HepG2 (cell line): ENCODE results near the gene ZFP64.

Experiments used
- EZH2 ChIP-seq: conservative IDR thresholded peaks from 2 replicates; pipeline ENCODE4 v1.6.1; 2012; ENCODE audit warnings: mild to moderate bottlenecking, low read depth, low read length, moderate library complexity
- POLR2A ChIP-seq, 2 experiments: IDR thresholded peaks; 2 replicates each; pipeline ENCODE4 v1.6.1; 2011; ENCODE audit warnings: low read depth in 2 of 2, low read length in 2 of 2, mild to moderate bottlenecking in 1 of 2, moderate library complexity in 1 of 2; ENCODE audit not compliant: insufficient read depth in 1 of 2
- SIN3A ChIP-seq: IDR thresholded peaks from 2 replicates; pipeline ENCODE4 v1.6.1; 2011; ENCODE audit warnings: low read depth, mild to moderate bottlenecking, control low read depth, low read length, borderline replicate concordance
- ZNF274 ChIP-seq: sonication (generic); formaldehyde crosslinking; IDR thresholded peaks from 2 replicates; pipeline ENCODE4 v1.5.1; 2020; ENCODE audit warnings: mild to moderate bottlenecking, missing genetic modification reagents
- ZNF430 ChIP-seq: sonication (generic); formaldehyde crosslinking; IDR thresholded peaks from 2 replicates; pipeline ENCODE4 v1.9.0; 2021; ENCODE audit warnings: mild to moderate bottlenecking, missing genetic modification reagents
- ZNF766 ChIP-seq: sonication (generic); formaldehyde crosslinking; IDR thresholded peaks from 2 replicates; pipeline ENCODE4 v1.5.0; 2020; ENCODE audit warnings: missing genetic modification reagents, borderline replicate concordance
- TF ChIP-seq, protein P1 (sequence below): IDR thresholded peaks from 2 replicates; pipeline ENCODE4 v1.6.1; 2016; ENCODE audit warnings: low read depth, control low read depth

DNA sequence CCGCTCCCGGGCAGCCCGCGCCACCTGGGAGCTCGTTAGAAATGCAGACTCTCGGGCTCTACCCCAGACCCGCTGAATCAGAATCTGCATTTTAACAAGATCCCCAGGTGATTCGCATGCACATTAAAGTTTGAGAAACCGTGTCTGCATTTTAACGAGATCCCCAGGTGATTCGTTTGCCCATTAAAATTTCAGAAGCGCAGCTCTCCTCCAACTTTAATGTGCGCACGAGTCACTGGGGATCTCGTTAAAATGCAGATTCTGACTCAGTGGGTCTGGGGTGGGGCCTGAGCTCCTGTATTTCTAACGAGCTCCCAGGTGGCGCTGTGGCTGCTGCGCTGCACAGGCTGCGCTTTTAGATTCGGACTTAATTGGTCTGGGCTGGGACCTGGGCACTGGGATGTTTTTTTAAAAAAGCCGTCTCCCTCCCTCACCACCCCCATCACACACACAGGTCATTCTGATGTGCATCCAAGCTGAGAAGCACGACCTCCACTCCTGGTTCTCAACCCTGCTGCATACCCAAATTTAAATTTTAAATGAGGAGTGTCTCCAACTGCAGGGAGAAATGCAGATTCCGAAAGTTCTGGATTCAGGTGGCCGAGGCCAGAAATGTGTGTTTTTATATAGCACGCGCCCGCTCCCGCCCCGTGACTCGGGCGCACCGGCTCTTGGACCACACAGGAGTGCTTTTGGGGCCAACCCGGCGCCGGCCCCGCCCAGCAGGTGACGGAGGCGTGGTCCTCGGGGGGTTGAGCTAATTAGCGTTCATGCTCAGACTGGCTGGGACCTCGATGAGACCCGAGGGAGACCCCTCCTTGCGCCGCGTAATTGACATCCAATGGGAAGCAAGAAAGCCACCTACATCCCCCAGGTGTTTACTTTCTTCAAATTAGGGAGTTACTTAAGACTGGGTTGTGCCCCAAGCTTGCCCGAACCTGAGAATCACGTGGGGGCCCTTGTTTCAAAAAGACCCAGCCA lies 85.8 kb downstream of the ZFP64 start:
- TF ChIP-seq, protein P1, sequence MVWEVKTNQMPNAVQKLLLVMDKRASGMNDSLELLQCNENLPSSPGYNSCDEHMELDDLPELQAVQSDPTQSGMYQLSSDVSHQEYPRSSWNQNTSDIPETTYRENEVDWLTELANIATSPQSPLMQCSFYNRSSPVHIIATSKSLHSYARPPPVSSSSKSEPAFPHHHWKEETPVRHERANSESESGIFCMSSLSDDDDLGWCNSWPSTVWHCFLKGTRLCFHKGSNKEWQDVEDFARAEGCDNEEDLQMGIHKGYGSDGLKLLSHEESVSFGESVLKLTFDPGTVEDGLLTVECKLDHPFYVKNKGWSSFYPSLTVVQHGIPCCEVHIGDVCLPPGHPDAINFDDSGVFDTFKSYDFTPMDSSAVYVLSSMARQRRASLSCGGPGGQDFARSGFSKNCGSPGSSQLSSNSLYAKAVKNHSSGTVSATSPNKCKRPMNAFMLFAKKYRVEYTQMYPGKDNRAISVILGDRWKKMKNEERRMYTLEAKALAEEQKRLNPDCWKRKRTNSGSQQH (CRISPR knock-in tag): no peak
- no peak for TF ChIP-seq EZH2
- no peak for TF ChIP-seq SIN3A
- TF ChIP-seq ZNF766: no peak
- no peak for TF ChIP-seq POLR2A (IDR thresholded peaks at IDR 0.05; ENCODE audit: insufficient read depth in 1 of 2, low read depth in 2 of 2, low read length in 2 of 2)
- no peak for TF ChIP-seq ZNF274 (CRISPR knock-in tag)
- TF ChIP-seq ZNF430: no peak
